HG03439 (cell line): ENCODE results near the gene REPIN1.

Experiments used
- ATAC-seq: cut with Tn5 transposase; IDR thresholded peaks from one replicate; pipeline ENCODE4 v1.9.1; 2021; ENCODE audit warnings: mild to moderate bottlenecking, moderate library complexity; ENCODE audit not compliant: unreplicated experiment

The REPIN1 gene

DNA sequence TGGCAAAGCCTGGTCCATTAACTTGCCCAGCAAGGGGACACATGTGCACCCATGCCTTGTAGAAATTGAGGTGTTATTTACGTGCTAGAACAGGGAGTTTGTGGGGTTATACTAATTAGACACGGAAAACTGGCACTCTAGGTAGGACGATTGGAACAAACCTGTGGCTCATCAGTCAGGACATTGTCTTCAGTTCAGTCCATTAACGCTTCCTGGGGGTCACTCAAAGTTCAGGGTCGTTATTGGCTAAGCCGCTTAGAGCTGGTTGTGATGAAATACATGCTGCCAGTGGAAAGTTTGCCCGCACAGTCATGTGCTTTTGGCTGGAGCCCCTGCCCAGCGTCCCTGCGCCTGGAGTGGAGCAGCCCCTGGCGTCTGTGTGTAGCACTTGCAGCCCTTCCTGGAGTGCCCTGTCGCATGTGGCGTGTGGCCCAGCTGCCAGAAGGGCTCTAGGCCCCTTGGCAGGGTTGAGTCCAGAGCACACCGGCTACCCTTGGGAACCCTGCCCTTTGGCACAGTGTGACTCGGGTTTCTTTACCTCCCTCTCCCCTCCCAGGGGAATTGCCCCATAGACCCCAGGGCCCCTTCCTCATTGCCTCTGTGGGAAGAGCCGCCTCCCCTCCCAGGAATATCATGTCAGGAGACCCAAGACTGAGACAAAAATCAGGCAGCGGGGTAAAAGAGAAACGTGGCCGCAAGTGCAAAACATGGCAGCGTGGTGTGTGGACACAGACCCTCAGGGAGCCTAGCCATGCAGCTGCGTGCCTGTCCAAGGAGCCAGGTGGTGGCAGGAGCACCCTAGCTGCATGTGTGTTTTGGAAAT is 20.3 kb downstream of the REPIN1 start:
- ATAC-seq = no peak

DNA sequence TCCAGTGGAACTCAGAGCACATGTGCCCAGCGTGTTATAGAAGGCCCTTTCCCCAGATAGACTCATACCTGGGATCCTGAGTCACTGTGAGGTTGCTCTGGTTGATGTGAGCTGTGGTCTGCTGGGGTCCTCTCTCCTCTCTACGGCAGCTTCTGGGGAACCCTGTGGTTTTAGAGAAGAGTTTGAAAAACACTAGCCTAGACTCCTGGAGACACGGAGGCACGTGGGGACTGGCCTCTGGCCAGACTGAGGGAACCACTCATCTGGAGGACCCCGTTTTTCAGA is 20.9 kb downstream of the REPIN1 start:
- no peak for ATAC-seq

DNA sequence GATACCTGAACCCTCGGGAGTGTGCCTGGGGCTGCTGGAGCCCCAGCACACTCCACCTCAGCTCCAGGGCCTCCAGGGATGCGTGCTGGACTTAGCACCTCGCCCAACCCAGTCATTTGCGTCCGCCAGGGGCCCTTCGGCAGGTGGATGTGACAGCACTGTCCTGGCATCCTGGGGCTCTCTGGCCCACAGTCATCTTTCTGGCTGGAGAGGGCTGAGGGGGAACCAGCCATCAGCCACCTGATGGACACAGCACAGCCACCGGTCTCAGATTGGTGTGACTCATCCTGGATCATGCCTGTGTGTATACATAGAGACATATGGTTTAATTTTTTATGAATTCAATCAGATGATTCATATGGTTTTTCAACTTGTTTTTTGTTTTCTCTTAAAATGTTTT is 21.6 kb downstream of the REPIN1 start:
- no peak for ATAC-seq

DNA sequence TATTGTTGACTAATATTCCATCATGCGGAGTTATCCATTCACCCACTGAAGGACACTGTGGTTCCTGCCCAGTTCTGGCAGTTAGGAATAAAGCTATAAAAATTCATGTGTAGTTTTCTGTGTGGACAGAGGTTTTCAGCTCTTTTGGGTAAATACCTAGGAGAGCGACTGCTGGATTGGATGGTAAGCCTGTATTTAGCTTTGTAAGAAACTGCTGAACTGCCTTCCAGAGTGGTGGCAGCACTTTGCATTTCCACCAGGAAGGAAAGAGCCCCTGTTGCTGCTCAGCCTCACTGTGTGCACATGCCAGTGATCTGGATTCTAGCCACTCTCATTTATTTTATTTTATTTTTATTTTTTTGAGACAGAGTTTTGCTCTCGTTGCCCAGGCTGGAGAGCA is 24.7 kb downstream of the REPIN1 start:
- ATAC-seq = no peak

DNA sequence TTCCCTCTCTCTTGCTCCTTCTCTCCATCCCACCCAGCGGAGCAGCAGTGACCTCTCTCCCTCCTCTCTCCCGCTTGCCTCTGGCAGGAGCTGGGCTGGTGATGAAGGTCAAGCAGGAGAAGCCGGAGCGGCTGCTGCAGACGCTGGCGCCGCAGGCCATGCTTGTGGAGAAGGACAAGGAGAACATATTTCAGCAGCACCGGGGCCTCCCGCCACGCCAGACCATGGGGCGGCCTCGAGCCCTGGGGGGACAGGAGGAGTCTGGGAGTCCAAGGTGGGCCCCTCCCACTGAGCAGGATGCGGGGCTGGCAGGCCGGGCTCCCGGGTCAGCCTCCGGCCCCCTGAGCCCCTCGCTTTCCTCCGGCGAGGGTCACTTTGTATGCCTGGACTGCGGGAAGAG is 27.8 kb downstream of the REPIN1 start:
- ATAC-seq = no peak

DNA sequence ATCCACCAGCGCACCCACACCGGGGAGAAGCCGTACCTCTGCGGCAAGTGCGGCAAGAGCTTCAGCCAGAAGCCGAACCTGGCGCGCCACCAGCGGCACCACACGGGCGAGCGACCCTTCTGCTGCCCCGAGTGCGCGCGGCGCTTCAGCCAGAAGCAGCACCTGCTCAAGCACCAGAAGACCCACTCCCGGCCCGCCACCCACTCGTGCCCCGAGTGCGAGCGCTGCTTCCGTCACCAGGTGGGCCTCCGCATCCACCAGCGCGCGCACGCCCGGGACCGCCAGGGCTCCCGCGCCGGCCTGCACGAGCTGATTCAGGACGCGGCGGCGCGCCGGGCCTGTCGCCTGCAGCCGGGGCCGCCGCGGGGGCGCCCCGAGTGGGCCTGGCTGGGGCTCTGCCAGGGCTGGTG is 28.2 kb downstream of the REPIN1 start:
- ATAC-seq = no peak

DNA sequence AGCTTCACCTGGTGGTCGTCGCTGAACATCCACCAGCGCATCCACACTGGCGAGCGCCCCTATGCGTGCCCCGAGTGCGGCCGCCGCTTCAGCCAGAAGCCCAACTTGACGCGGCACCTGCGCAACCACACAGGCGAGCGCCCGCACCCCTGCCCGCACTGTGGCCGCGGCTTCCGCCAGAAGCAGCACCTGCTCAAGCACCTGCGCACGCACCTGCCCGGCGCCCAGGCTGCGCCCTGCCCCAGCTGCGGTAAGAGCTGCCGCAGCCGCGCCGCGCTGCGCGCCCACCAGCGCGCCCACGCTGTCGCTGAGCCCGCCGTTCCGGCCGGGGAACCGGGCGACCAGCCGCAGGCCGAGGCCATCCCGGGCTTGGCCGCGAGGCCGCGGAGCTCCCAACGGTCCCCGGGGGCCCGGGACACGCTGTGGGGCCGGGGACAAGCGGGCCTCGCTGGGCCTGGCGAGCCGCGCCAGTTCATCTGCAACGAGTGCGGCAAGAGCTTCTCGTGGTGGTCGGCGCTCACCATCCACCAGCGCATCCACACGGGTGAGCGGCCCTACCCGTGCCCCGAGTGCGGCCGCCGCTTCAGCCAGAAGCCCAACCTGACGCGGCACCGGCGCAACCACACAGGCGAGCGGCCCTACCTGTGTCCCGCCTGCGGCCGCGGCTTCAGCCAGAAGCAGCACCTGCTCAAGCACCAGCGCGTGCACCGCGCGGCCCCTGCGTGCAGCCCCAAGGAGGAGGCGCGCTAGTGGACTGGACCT is 28.9 kb downstream of the REPIN1 start:
- no peak for ATAC-seq

DNA sequence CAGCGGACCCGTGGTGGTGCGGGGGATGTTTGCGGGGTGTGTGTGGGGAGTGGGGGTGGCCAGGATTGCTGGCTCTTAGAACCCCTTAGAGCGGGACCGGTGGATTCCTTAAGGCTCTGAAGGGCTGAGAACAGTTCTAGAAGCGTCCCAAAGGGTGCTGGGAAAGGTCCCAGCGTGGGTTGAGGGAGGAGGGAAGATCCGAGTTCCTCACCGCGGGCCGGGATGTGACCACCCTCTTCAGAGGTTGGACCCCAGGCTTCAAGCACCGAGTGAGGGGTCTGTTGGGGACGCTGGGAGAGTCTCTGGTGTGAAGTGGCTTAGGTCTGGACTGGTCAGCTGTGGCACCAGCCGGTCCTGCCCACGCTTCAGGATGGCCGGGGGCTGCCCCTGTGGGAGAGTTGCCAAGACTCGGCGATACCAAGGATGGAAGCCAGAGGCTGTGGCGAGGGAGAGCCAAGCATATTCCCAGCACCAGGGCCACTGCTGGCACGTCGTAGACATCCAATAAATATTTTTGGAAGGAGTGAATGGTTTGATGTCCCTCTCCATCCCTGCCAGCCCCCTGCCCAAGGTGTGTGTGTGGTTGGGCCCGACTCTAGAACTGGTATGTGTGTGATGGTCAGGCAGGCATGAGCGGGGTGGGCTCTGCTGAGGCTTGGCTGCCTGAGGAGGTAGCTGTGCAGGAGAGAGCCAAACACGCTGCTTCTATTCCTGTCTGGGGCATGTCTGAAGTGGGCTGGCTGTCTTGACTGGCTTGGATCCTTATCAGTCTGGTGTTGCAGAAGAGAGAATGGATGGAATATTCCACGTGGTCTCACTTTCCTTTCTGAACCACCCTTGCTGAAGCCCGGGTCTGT is 29.7 kb downstream of the REPIN1 start:
- ATAC-seq = no peak

DNA sequence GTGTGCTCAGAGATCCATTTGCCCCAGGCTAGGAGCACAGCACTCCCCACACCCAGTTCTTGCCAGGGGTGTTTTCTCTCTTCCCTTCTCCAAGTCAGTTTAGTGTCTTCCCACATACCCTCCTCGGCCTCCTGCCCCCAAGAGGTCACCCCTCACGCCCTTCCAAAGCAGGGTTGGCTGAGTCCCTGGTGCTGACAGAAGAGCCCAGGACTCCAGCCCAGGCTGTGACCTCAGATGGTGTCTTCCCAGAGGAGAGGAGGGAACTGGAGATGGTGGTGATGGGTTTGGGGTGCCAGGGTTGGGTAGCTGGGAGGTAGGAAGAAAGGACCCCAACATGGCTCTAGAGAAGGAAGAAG is 30.3 kb downstream of the REPIN1 start:
- no peak for ATAC-seq

DNA sequence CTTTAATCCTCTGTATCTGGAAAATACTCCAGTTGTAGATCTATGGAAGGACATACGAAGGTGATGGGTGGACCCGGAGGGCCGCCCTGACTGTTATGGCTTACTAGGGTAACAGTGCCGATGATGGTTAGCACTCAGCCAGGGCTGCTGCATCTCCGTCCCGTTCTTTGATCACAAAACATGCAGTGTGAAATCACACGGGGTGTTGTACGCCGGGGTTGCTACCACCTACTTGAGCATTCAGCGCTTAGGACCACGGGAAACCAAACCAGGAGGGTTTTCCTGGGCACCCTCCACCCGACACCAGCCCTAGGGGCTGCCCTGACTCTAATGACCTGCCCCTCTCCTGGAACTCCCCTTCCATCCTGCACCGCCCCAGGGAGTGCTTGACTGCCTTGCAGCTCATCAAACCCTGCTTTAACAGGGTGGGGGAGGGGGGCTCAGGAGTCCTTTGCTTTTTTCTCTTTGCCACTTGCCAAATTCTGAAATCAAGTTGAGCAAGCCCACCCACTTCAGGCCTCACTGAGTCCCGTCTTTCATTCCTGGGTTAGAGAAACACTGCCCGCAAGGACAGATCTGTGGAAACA is 30.9 kb downstream of the REPIN1 start:
- no peak for ATAC-seq

DNA sequence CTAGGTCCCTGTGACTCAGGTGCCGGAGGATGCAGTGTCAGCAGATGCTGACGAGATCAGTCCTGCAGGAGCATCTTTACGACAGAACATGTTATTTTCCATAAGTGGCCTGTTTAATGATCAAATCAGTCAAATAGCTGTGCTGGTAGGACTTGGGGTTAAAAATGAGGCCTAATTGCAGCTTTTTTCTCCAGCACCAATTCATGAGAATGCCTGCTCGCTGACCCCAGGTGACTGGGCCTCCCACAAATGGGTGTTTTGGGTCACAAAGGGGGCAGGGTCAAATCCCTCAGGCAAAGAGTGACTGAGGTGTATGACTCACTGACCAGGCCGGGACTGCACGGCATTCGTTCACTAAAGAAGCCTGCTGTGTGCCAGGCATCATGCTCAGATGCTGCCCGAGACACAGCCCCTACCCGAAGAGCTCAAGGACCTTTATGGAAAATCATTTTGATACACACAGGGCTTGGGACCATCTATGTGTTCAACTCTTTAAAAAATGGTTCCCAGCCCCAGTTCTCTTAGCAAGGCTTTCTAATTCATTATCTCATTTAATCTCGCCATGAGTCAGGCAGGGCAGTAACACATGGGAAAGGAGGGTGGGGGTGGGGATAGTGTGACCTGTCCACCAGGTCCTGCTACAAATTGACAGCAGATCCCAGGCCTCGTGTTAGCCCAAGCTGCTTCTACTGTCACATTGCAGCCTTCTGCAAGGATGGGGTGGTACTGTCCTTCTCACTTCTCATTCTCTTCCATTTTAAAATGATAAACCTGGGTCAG is 31.6 kb downstream of the REPIN1 start:
- no peak for ATAC-seq

DNA sequence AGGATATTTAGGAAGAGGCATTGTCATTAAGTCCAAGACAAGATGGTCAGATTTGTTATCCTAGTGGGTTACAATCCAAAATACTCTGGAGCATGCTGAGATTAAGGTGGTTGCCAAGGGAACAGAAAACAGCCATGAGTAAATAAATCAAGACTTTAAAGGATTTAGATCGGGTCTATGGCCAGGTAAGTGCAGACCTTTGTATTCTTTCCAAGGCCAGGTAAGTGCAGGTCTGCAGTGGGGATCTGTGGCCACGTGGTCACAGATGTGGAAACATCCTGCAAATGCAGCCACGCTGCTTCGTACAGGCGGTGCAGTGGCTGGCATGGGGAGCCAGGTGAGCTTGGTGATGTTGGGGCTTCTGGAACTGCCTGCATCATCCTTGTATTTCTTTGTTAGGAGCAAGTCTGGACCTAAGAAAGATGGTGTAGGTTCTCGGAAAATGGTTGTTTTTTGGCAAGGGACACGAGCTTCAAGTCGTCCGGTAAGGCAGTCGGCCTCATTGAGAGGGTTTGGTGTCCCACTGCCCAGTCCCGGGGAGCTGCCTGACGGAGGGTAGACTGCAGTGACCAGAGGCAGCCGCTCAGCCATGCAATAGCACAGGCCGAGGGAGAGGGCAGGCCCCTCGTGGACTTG is 32.3 kb downstream of the REPIN1 start:
- ATAC-seq = no peak

DNA sequence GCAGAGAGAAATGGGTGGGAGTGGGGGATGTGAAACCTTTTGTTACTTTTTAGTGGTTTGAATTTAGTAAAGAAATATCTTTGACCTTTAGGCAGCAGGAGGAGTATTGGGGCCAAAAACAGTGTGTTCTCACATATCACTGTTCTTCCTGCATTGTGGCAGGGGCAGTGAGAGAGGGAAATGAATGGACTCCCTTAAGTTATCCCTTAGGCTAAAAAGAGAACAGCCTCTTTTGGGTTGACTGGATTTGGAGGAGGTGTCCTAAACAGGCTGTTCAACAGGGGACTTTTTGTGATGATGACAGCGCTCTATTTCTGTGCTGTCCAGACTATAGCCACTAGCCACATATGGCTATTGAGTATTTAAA is 32.8 kb downstream of the REPIN1 start:
- ATAC-seq = no peak

DNA sequence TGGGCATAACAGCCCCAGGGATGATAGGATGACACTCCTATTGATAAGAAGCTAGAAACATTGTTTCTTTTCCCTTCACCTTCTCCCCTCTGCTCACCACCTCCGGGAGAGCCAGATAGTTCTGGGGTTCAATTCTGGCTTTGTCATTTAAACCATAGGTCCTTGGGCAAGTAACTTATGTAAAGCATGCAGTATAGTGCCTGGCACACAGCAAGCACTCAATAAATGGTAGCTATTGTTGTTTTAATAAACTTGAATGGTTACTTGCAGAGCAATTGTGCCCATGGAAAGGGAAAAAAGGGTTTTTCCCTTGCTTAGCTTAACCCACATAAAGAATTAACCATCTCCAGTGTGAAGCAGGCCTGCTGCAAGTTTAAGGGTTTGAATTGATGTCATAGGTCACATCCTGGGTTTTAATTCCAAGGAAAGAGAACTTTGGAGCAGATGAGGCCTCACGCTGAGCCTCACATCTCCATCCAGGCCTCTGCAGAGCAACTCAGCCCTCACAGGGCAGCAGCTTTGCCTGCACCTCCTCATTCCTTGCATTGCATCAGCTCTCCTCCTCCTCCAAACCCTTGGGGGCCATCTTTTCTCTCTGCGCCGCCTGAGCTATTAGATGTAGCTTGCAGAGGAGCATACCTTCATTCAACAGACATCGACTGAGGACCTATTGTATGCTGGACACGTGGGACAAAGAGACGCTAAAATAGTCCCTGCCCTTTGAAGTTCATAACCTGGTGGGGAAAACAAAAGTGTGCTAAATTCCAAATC is 33.4 kb downstream of the REPIN1 start:
- no peak for ATAC-seq

DNA sequence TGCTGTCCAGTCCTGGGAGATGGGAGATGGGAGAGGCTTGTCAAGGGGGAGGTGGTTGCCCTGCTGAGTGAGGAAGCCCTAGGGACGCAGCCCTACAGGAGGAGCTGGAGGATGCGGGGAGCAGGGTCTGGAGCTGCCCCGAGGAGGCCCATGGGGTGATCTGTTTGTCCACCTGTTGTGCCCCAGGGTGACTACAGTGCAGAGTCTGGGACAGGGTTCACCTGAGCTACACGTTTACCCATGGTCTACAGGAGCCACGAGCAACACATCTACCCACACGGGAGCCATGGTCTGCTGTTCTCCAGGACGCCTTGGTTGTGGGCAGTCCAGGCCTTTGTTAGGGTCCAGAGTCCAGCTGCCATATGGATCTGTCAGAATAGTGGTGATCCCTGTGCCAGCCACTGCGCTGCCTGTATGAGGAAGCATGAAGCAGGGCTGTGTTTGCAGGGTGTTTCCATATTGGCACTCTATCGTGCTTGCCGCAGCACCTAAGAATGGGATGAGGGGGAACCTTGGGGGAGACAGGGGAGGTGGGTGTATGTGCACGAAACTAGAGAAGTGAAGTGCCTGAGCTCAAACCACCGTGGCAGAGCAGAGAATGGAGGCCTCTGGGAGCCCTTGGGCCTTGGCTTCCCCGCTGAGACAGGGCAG is 34.2 kb downstream of the REPIN1 start:
- no peak for ATAC-seq

DNA sequence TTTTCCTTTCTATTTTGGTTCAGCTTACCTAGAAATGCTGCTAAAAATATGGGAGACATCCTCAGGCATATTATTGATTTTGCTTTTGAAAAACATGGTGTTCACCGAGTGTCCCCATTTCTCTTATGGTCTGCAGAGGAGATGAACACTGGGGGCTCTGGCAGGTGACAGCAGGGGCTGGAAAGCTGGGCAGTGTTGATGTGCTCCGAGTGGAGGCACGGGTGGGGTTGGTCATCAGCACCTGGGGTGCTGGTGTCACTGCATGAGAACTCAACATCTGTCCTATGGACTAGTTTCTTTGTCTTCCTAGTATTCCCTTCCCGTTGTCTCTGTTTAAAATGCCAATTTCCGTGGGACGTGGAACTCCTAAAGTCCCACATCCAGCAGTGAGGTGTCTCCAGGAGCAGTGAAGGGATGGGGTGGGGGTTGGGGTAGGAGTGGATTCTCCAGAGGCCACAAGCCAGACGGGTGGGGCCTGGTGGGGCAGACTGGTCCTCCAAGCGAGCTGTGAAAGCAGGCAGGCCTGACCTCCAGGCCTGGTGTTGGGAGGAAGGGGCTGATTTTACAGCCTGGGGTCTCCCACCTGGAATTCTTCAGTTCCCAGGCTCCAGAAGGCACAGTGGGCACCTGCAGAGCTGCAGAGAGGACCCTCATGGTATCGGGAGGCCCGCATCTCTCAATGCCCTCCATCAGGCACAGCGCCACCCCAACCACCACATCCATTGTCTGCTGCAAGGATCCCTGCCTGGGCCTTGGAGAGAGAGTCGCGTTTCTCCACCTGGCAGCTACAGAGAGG is 35.0 kb downstream of the REPIN1 start:
- ATAC-seq = no peak

DNA sequence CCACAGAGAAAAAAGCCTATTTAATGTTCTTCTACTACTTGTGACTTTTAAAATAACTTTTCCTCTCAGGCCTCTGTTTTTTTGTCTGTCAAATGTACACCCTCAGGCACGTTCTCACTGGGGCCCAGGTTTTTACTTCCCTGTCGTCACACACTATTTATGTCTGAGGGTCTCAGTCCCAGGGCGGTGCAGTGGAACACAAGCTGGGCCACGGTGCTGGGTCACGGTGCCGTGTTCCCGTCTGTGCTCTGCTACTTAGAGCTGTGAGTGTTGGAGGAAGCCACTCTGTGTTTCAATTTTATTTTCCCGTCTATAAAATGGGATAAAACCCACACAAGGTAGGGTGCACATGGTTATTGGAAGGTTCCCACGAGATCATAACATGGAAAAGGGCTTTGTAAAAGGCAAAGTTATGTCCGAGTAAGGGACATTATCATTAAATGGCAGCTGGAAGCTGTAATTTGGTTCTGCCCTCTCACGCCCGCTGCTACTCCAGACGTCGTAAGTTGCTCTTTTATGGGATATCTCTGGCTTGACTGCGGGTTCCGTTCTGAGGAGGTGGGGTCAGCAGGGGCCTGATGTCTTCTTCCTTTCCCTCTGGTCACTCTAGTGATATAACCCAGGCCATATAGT is 35.7 kb downstream of the REPIN1 start:
- ATAC-seq = no peak
